ENCODE measurements around the gene NOTUM.
"Not testable (repeated sequence)": the region's sequence is repeated elsewhere in the genome, so short reads cannot be mapped to it uniquely, and the experiment has no call there.

Gene NOTUM

DNA sequence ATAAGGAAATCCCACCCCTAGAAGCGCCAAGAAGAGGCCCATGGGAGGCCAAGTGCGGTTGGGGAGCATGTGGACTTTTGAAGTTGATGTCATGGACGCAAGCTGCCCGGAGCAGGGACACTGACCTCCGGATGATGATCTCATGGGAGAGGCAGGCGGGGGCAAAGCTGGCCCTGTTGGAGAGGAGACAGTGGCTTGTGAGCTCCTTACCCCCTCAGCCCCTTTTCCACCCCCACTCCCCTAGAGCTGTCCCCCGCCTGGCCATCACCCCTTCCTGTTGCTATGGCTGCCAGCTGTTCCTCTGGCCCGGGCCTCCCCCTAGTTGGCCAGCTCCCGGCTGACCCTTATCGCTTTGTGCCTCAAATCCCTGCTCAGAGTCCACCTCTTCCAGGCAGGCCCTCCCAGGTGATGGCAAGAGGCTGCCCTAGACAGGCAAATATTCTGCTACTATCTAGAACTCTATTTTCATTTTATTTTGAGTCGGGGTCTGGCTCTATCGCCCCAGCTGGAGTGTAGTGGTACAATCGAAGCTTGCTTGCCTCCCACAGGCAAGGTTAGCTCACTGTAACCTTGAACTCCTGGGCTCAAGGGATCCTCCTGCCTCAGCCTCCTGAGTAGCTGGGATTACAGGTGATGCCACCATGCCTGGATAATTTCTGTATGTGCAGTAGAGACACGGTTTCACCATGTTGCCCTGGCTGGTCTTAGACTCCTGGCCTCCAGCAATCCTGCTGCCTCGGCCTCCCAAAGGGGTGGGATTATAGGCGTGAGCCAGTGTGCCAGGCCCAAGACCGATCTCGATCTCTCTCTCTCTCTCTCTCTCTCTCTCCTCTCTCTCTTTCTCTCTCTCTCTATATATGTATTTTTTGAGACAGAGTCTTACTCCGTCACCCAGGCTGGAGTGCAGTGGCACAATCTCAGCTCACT is 6.6 kb downstream of the NOTUM start:
- H3K79me2 ChIP-seq (ENCODE audit: insufficient read depth, low read length): no peaks in the 10 kb centered on the region
- no peaks in the 10 kb centered on the region for H3K27me3 ChIP-seq (ENCODE audit: insufficient read depth, low read length, poor library complexity, severe bottlenecking)
- H3K4me1 ChIP-seq (ENCODE audit: insufficient read depth, low read length, poor library complexity, severe bottlenecking): no peaks in the 10 kb centered on the region
- H3K9me2 ChIP-seq (replicated peaks; ENCODE audit: low read depth, low read length): no peaks in the 10 kb centered on the region
- no peak overlapping the region for H3K4me3 ChIP-seq (ENCODE audit: low read length, poor library complexity, severe bottlenecking)
- no peak overlapping the region for H3K9ac ChIP-seq (ENCODE audit: low read depth, low read length, poor library complexity, severe bottlenecking)
- H2AFZ ChIP-seq (ENCODE audit: low read length): no peak overlapping the region
- no peak overlapping the region for H3K4me2 ChIP-seq (ENCODE audit: low read depth, low read length, poor library complexity, severe bottlenecking)
- H4K20me1 ChIP-seq (ENCODE audit: insufficient read depth, low read length, poor library complexity, severe bottlenecking): no peaks in the 10 kb centered on the region
- H3F3A ChIP-seq (ENCODE audit: low read depth): no peaks in the 10 kb centered on the region
- no peaks in the 10 kb centered on the region for H3K36me3 ChIP-seq (ENCODE audit: insufficient read depth, low read length)
- TF ChIP-seq, protein P1, sequence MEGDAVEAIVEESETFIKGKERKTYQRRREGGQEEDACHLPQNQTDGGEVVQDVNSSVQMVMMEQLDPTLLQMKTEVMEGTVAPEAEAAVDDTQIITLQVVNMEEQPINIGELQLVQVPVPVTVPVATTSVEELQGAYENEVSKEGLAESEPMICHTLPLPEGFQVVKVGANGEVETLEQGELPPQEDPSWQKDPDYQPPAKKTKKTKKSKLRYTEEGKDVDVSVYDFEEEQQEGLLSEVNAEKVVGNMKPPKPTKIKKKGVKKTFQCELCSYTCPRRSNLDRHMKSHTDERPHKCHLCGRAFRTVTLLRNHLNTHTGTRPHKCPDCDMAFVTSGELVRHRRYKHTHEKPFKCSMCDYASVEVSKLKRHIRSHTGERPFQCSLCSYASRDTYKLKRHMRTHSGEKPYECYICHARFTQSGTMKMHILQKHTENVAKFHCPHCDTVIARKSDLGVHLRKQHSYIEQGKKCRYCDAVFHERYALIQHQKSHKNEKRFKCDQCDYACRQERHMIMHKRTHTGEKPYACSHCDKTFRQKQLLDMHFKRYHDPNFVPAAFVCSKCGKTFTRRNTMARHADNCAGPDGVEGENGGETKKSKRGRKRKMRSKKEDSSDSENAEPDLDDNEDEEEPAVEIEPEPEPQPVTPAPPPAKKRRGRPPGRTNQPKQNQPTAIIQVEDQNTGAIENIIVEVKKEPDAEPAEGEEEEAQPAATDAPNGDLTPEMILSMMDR (conservative IDR thresholded peaks at IDR 0.05; ENCODE audit: low read length): no peak
- TF ChIP-seq EZH2phosphoT487 (IDR thresholded peaks at IDR 0.05; ENCODE audit: borderline replicate concordance): no peak
- H3K9me3 ChIP-seq (ENCODE audit: insufficient read depth, low read depth, low read length): no peaks in the 10 kb centered on the region

DNA sequence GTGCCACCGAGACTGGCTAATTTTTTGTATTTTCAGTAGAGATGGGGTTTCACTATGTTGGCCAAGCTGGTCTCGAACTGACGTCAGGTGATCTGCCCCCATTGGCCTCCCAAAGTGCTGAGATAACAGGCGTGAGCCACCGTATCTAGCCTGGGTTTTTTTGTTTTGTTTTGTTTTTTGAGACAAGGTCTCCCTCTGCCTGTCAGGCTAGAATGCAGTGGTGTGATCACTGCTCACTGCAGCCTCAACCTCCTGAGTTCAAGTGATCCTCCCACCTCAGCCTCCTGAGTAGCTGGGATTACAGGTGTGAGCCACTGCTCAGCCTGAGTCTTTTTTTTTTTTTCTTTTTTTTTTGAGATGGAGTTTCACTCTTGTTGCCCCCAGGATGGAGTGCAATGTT is 7.5 kb downstream of the NOTUM start:
- TF ChIP-seq, protein P1 (conservative IDR thresholded peaks at IDR 0.05; ENCODE audit: low read length): peak; percentile 16; the same call in 1 of the 2 replicates
- not testable (repeated sequence) for H3K79me2 ChIP-seq (ENCODE audit: insufficient read depth, low read length); H3K9me2 ChIP-seq (replicated peaks; ENCODE audit: low read depth, low read length); H3K9me3 ChIP-seq (ENCODE audit: insufficient read depth, low read depth, low read length); H3K4me1 ChIP-seq (ENCODE audit: insufficient read depth, low read length, poor library complexity, severe bottlenecking); H3F3A ChIP-seq (ENCODE audit: low read depth); H2AFZ ChIP-seq (ENCODE audit: low read length); H4K20me1 ChIP-seq (ENCODE audit: insufficient read depth, low read length, poor library complexity, severe bottlenecking); H3K27me3 ChIP-seq (ENCODE audit: insufficient read depth, low read length, poor library complexity, severe bottlenecking); H3K36me3 ChIP-seq (ENCODE audit: insufficient read depth, low read length); H3K9ac ChIP-seq (ENCODE audit: low read depth, low read length, poor library complexity, severe bottlenecking); H3K4me2 ChIP-seq (ENCODE audit: low read depth, low read length, poor library complexity, severe bottlenecking); H3K4me3 ChIP-seq (ENCODE audit: low read length, poor library complexity, severe bottlenecking)

DNA sequence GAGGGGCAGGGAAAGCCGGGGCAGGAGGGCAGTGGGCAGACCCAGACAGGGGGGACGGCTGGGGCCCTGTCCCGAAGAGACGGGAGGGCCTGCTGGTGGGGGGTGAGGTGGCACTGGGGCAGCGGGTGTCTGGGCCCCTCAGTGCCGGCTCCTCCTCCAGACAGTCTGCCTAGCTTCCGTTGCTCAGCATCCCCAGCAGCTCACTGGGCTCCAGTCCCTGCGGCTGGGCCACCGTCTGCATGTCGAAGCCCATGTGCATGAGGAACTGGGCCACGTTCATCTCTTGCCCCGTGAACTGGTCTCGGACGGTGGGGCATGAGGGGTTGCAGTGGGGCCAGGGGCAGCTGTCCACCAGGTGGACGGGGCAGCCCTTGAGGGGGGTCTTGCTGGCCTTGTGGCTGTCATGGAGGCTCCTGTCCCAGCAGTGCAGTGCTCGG is 8.2 kb downstream of the NOTUM start:
- Histone ChIP-seq H3K79me2 (ENCODE audit: insufficient read depth, low read length) (no peaks in the 10 kb centered on the region), H3K4me2 (ENCODE audit: low read depth, low read length, poor library complexity, severe bottlenecking) (no peak overlapping the region), H3K9me3 (ENCODE audit: insufficient read depth, low read depth, low read length) (no peaks in the 10 kb centered on the region), H3F3A (ENCODE audit: low read depth) (no peaks in the 10 kb centered on the region), H3K4me1 (ENCODE audit: insufficient read depth, low read length, poor library complexity, severe bottlenecking) (no peaks in the 10 kb centered on the region), H3K36me3 (ENCODE audit: insufficient read depth, low read length) (no peaks in the 10 kb centered on the region), H3K9me2 (replicated peaks; ENCODE audit: low read depth, low read length) (no peaks in the 10 kb centered on the region), H2AFZ (ENCODE audit: low read length) (no peak overlapping the region), H3K27me3 (ENCODE audit: insufficient read depth, low read length, poor library complexity, severe bottlenecking) (no peaks in the 10 kb centered on the region), H3K9ac (ENCODE audit: low read depth, low read length, poor library complexity, severe bottlenecking) (no peak overlapping the region), H4K20me1 (ENCODE audit: insufficient read depth, low read length, poor library complexity, severe bottlenecking) (no peaks in the 10 kb centered on the region), H3K4me3 (ENCODE audit: low read length, poor library complexity, severe bottlenecking) (no peak overlapping the region)
- TF ChIP-seq, protein P1 (conservative IDR thresholded peaks at IDR 0.05; ENCODE audit: low read length): no peak
- TF ChIP-seq EZH2phosphoT487 (IDR thresholded peaks at IDR 0.05; ENCODE audit: borderline replicate concordance): no peak
